Neural cell (in vitro differentiated cells): ENCODE data around the gene VEZF1. TPM values are rescaled to one million over a fixed set of nuclear protein-coding genes. Genes with fewer than 3 reads are reported as not detected.

Experiments used
- H2AFZ ChIP-seq: fragments of 200-600, 300-800 bp; sonication (generic), shearing (Covaris generic); 2 replicates; pipeline ENCODE4 v1.6.0; 2014; ENCODE audit warnings: low read depth, mild to moderate bottlenecking, antibody characterized with exemption, low read length, moderate library complexity
- H3F3A ChIP-seq: fragments of 200-600 bp; shearing (Covaris generic); 2 replicates; pipeline ENCODE4 v1.6.1; 2016; ENCODE audit warnings: mild to moderate bottlenecking, moderate library complexity, mixed read lengths, antibody characterized with exemption, low read length; ENCODE audit not compliant: insufficient read depth, poor library complexity, severe bottlenecking
- H3K27ac ChIP-seq: fragments of 200-600, 300-800 bp; sonication (generic), shearing (Covaris generic); 2 replicates; pipeline ENCODE4 v1.5.1; 2014; ENCODE audit warnings: mild to moderate bottlenecking, low read length, moderate library complexity
- H3K27me3 ChIP-seq: fragments of 300-800, 200-600 bp; sonication (generic), shearing (Covaris generic); 2 replicates; pipeline ENCODE4 v1.6.0; 2014; ENCODE audit warnings: mild to moderate bottlenecking, low read depth, low read length, moderate library complexity; ENCODE audit not compliant: insufficient read depth
- H3K36me3 ChIP-seq: fragments of 300-800, 200-600 bp; sonication (generic), shearing (Covaris generic); 2 replicates; pipeline ENCODE4 v1.5.1; 2014; ENCODE audit warnings: mild to moderate bottlenecking, antibody characterized with exemption, low read length, moderate library complexity; ENCODE audit not compliant: insufficient read depth
- H3K4me2 ChIP-seq: fragments of 300-800, 200-600 bp; sonication (generic), shearing (Covaris generic); 2 replicates; pipeline ENCODE4 v1.6.0; 2014; ENCODE audit warnings: mild to moderate bottlenecking, low read length
- H3K4me3 ChIP-seq: fragments of 300-800, 200-600 bp; sonication (generic), shearing (Covaris generic); 2 replicates; pipeline ENCODE4 v1.5.1; 2014; ENCODE audit warnings: mild to moderate bottlenecking, low read length, moderate library complexity
- H3K79me2 ChIP-seq: fragments of 200-600 bp; shearing (Covaris generic); replicated peaks from 2 replicates; pipeline ENCODE4 v1.6.0; 2014; ENCODE audit warnings: mild to moderate bottlenecking, low read length, moderate library complexity; ENCODE audit not compliant: insufficient read depth
- H3K9ac ChIP-seq: fragments of 300-800, 200-600 bp; sonication (generic), shearing (Covaris generic); 2 replicates; pipeline ENCODE4 v1.6.1; 2016; ENCODE audit warnings: mild to moderate bottlenecking, low read length, mixed read lengths
- H3K9me2 ChIP-seq: fragments of 200-600 bp; shearing (Covaris generic); 2 replicates; pipeline ENCODE4 v1.6.1; 2016; ENCODE audit warnings: mild to moderate bottlenecking, low read length, mixed read lengths; ENCODE audit not compliant: insufficient read depth
- H3K9me3 ChIP-seq: fragments of 200-600, 300-800 bp; sonication (generic), shearing (Covaris generic); 2 replicates; pipeline ENCODE4 v1.6.1; 2016; ENCODE audit warnings: mild to moderate bottlenecking, mixed run types, low read length, moderate library complexity, mixed read lengths
- H4K20me1 ChIP-seq: fragments of 200-600 bp; shearing (Covaris generic); 2 replicates; pipeline ENCODE4 v1.6.1; 2016; ENCODE audit warnings: mild to moderate bottlenecking, mixed run types; ENCODE audit not compliant: insufficient read depth
- EP300 ChIP-seq: fragments of 450-650 bp; conservative IDR thresholded peaks from 2 replicates; pipeline ENCODE4 v1.6.1; 2014; ENCODE audit warnings: antibody characterized with exemption, mild to moderate bottlenecking, moderate library complexity; ENCODE audit not compliant: poor library complexity, severe bottlenecking
- EZH2 ChIP-seq: fragments of 200-600, 300-800 bp; shearing (Covaris generic), sonication (generic); IDR thresholded peaks from 2 replicates; pipeline ENCODE4 v1.6.1; 2014; ENCODE audit warnings: antibody characterized with exemption, low read length, borderline replicate concordance, mild to moderate bottlenecking; ENCODE audit not compliant: insufficient read depth, poor library complexity, severe bottlenecking
- MXI1 ChIP-seq: fragments of 450-650 bp; conservative IDR thresholded peaks from 2 replicates; pipeline ENCODE4 v1.6.1; 2014; ENCODE audit warnings: antibody characterized with exemption, mild to moderate bottlenecking; ENCODE audit not compliant: poor library complexity, severe bottlenecking
- POLR2AphosphoS5 ChIP-seq: IDR thresholded peaks from 2 replicates; pipeline ENCODE4 v1.6.1; 2012
- RAD21 ChIP-seq: fragments of 450-650 bp; conservative IDR thresholded peaks from 2 replicates; pipeline ENCODE4 v1.6.1; 2014; ENCODE audit warnings: antibody characterized with exemption, mild to moderate bottlenecking, moderate library complexity
- SMC3 ChIP-seq: fragments of 450-650 bp; conservative IDR thresholded peaks from 2 replicates; pipeline ENCODE4 v1.6.1; 2014; ENCODE audit warnings: antibody characterized with exemption, mild to moderate bottlenecking, moderate library complexity; ENCODE audit not compliant: poor library complexity
- TAF1 ChIP-seq: IDR thresholded peaks from 2 replicates; pipeline ENCODE4 v1.6.1; 2012; ENCODE audit warnings: low read depth
- polyA plus RNA-seq: library from polyadenylated mRNA; depleted of rRNA; stranded (reverse); fragments of >200 nt; gene quantifications from 2 replicates; pipeline ENCODE4 v1.2.3, GENCODE V29; 2014
- TF ChIP-seq, protein P1 (sequence below): IDR thresholded peaks from 2 replicates; pipeline ENCODE4 v1.6.1; 2012; ENCODE audit warnings: borderline replicate concordance
- TF ChIP-seq, protein P2 (sequence below): fragments of 450-650 bp; IDR thresholded peaks from 2 replicates; pipeline ENCODE4 v1.5.1; 2014; ENCODE audit warnings: antibody characterized with exemption, mild to moderate bottlenecking, moderate library complexity; ENCODE audit not compliant: poor library complexity, severe bottlenecking

VEZF1 gene
- polyA plus RNA-seq, 1 donor from 2014 or later, result 64.6 TPM

DNA sequence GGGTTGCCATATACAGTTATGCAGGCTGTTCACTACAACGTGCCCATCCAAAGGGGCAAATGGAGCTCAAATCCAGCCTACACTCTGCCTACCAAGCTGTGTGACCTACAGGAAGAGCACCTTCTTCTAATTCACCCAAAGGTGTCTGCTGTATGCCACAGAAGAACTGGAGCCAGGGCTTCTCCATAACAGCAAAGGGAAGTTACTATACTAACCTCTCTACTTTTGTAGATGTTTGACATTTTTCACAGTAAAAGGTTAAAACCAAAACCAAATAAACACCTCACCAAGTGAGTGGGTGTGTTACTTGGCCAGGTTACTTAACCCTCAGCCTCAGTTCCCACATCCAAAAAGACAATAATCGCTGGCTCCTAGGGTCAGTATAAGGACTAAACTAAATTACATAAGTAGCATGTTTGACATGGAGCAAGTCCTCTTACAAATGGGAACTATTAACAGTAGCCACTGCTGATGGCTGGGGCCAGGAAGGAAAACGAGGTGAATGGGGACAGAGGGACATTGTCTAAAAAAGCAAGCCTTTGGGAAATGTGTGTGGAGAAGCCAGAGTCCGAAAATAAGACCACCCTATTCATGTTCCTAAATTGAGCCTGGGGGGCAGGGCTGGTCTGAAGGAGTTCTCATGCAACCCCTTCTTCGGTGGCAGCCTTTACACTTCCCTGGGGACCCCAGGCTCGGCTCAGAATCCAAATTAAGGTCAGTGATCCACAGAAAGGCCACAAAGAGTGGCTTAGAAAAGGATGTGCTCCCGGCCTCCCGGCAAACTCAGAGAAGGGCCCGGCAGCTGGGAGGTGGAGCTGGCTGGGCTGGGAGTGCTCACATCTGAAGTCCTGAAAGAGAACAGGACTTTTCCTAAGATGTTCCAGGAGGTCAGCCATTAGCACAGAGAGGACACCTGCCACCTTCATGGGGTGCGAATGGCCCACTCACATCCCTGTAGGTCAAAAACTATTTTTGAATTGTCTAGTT, 46.4 kb downstream of the VEZF1 start:
- TF ChIP-seq, protein P1, sequence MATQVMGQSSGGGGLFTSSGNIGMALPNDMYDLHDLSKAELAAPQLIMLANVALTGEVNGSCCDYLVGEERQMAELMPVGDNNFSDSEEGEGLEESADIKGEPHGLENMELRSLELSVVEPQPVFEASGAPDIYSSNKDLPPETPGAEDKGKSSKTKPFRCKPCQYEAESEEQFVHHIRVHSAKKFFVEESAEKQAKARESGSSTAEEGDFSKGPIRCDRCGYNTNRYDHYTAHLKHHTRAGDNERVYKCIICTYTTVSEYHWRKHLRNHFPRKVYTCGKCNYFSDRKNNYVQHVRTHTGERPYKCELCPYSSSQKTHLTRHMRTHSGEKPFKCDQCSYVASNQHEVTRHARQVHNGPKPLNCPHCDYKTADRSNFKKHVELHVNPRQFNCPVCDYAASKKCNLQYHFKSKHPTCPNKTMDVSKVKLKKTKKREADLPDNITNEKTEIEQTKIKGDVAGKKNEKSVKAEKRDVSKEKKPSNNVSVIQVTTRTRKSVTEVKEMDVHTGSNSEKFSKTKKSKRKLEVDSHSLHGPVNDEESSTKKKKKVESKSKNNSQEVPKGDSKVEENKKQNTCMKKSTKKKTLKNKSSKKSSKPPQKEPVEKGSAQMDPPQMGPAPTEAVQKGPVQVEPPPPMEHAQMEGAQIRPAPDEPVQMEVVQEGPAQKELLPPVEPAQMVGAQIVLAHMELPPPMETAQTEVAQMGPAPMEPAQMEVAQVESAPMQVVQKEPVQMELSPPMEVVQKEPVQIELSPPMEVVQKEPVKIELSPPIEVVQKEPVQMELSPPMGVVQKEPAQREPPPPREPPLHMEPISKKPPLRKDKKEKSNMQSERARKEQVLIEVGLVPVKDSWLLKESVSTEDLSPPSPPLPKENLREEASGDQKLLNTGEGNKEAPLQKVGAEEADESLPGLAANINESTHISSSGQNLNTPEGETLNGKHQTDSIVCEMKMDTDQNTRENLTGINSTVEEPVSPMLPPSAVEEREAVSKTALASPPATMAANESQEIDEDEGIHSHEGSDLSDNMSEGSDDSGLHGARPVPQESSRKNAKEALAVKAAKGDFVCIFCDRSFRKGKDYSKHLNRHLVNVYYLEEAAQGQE, result no peak
- no peak for TF ChIP-seq EP300
- TF ChIP-seq TAF1, result no peak
- TF ChIP-seq SMC3, result no peak
- no peak for TF ChIP-seq MXI1
- no peak for TF ChIP-seq POLR2AphosphoS5
- TF ChIP-seq, protein P2, sequence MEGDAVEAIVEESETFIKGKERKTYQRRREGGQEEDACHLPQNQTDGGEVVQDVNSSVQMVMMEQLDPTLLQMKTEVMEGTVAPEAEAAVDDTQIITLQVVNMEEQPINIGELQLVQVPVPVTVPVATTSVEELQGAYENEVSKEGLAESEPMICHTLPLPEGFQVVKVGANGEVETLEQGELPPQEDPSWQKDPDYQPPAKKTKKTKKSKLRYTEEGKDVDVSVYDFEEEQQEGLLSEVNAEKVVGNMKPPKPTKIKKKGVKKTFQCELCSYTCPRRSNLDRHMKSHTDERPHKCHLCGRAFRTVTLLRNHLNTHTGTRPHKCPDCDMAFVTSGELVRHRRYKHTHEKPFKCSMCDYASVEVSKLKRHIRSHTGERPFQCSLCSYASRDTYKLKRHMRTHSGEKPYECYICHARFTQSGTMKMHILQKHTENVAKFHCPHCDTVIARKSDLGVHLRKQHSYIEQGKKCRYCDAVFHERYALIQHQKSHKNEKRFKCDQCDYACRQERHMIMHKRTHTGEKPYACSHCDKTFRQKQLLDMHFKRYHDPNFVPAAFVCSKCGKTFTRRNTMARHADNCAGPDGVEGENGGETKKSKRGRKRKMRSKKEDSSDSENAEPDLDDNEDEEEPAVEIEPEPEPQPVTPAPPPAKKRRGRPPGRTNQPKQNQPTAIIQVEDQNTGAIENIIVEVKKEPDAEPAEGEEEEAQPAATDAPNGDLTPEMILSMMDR, result no peak
- TF ChIP-seq EZH2, result no peak
- no peak for TF ChIP-seq RAD21
- Histone ChIP-seq H2AFZ (no peak overlapping the region), H3K4me2 (no peak overlapping the region), H3K27ac (no peak overlapping the region), H3K27me3 (no peaks in the 10 kb centered on the region), H3F3A (no peaks in the 10 kb centered on the region), H3K9me3 (no peaks in the 10 kb centered on the region), H3K4me3 (no peak overlapping the region), H4K20me1 (no peaks in the 10 kb centered on the region), H3K9ac (no peak overlapping the region), H3K79me2 (peaks cover 21% of the 10 kb centered on the region), H3K36me3 (no peaks in the 10 kb centered on the region), H3K9me2 (no peaks in the 10 kb centered on the region)

DNA sequence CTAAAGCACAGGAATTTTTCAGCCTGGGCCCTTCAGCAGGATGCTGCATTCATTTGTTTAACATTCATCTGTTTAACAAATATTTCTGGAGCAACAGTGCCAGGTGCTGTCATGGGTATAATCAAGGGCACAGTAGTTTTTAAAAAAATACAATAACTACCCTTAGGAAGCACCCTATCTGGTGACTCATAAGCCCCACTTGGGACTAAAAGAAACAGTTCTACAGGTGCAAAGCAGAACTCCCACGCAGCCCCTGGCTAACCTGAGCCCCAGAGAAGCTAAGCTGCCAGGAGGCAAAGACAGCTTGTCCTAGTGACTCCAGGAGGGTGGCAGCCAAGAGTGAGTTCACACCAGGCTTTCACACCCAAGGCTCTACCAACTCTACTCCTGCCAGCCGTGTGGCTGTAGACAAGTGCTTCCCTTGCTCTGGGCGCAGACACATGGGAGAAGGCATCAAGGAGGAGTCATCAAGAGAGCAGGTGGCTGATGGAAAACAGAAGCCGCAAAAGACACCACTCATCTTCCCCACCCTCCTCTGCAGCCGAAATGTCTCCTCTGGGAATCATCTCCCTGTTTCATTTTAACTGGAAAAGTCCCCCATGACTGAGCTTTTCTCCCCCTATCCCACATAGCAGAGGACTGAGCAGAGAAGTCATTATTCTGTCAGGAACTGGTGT, 47.3 kb downstream of the VEZF1 start:
- Histone ChIP-seq H4K20me1 (no peaks in the 10 kb centered on the region), H3K9ac (no peak overlapping the region), H3K27ac (no peak overlapping the region), H3K4me3 (no peak overlapping the region), H3K9me3 (no peaks in the 10 kb centered on the region), H2AFZ (no peak overlapping the region), H3K4me2 (no peak overlapping the region), H3K9me2 (no peaks in the 10 kb centered on the region), H3K79me2 (peaks cover 21% of the 10 kb centered on the region), H3K27me3 (no peaks in the 10 kb centered on the region), H3K36me3 (no peaks in the 10 kb centered on the region), H3F3A (no peaks in the 10 kb centered on the region)
- TF ChIP-seq RAD21, result no peak
- no peak for TF ChIP-seq EZH2
- no peak for TF ChIP-seq TAF1
- TF ChIP-seq EP300, result no peak
- no peak for TF ChIP-seq MXI1
- TF ChIP-seq, protein P1, result no peak
